SK-N-SH treated with all-trans-retinoic acid at 6 μM for 48 hours (cell line): ENCODE measurements around the gene REPS2.
"Not testable (repeated sequence)": the region's sequence is repeated elsewhere in the genome, so short reads cannot be mapped to it uniquely, and the experiment has no call there.

ENCODE experiments used
- ATAC-seq: fragments of 200-7000 bp; cut with Tn5 transposase; 3 replicates; pipeline ENCODE4 v1.9.1; 2020; ENCODE audit warnings: mild to moderate bottlenecking, moderate library complexity
- CREB5 ChIP-seq: fragments of 250-450 bp; sonication (Bioruptor Pico); IDR thresholded peaks from 2 replicates; pipeline ENCODE4 v1.5.1; 2020; ENCODE audit warnings: low read depth, mild to moderate bottlenecking, moderate library complexity
- CSDC2 ChIP-seq: fragments of 250-450 bp; sonication (Bioruptor Pico); IDR thresholded peaks from 2 replicates; pipeline ENCODE4 v1.5.0; 2020; ENCODE audit warnings: mild to moderate bottlenecking, moderate library complexity
- CSRNP3 ChIP-seq: fragments of 250-450 bp; sonication (Bioruptor Pico); IDR thresholded peaks from 2 replicates; pipeline ENCODE4 v1.5.1; 2021; ENCODE audit warnings: mild to moderate bottlenecking, moderate library complexity
- ESRRG ChIP-seq: fragments of 250-450 bp; sonication (Bioruptor Pico); IDR thresholded peaks from 2 replicates; pipeline ENCODE4 v1.6.1; 2021; ENCODE audit warnings: mild to moderate bottlenecking
- GLIS3 ChIP-seq: fragments of 250-450 bp; sonication (Bioruptor Pico); IDR thresholded peaks from 2 replicates; pipeline ENCODE4 v1.5.0; 2020; ENCODE audit warnings: mild to moderate bottlenecking, moderate library complexity
- ISL1 ChIP-seq: fragments of 250-450 bp; sonication (Bioruptor Pico); IDR thresholded peaks from 2 replicates; pipeline ENCODE4 v2.1.2; 2022; ENCODE audit warnings: mild to moderate bottlenecking, moderate library complexity
- PATZ1 ChIP-seq: fragments of 250-450 bp; sonication (Bioruptor Pico); IDR thresholded peaks from 2 replicates; pipeline ENCODE4 v1.8.0; 2020; ENCODE audit warnings: mild to moderate bottlenecking, moderate library complexity, borderline replicate concordance
- POU6F1 ChIP-seq: fragments of 250-450 bp; sonication (Bioruptor Pico); IDR thresholded peaks from 2 replicates; pipeline ENCODE4 v1.8.0; 2021; ENCODE audit warnings: low read depth, mild to moderate bottlenecking, moderate library complexity, borderline replicate concordance
- PPARA ChIP-seq: fragments of 250-450 bp; sonication (Bioruptor Pico); IDR thresholded peaks from 2 replicates; pipeline ENCODE4 v1.5.0; 2020; ENCODE audit warnings: mild to moderate bottlenecking, borderline replicate concordance
- RARB ChIP-seq: fragments of 250-450 bp; sonication (Bioruptor Pico); IDR thresholded peaks from 2 replicates; pipeline ENCODE4 v1.8.0; 2021; ENCODE audit warnings: mild to moderate bottlenecking, moderate library complexity
- SNAI2 ChIP-seq: fragments of 250-450 bp; sonication (Bioruptor Pico); IDR thresholded peaks from 2 replicates; pipeline ENCODE4 v1.5.0; 2020; ENCODE audit warnings: mild to moderate bottlenecking, moderate library complexity
- TCF4 ChIP-seq: fragments of 250-450 bp; sonication (Bioruptor Pico); IDR thresholded peaks from 2 replicates; pipeline ENCODE4 v1.8.0; 2021; ENCODE audit warnings: mild to moderate bottlenecking, moderate library complexity, borderline replicate concordance
- TSHZ2 ChIP-seq: fragments of 250-450 bp; sonication (Bioruptor Pico); IDR thresholded peaks from 2 replicates; pipeline ENCODE4 v1.5.0; 2020; ENCODE audit warnings: mild to moderate bottlenecking, moderate library complexity
- ZC3H10 ChIP-seq: fragments of 250-450 bp; sonication (Bioruptor Pico); IDR thresholded peaks from 2 replicates; pipeline ENCODE4 v1.5.1; 2021; ENCODE audit warnings: mild to moderate bottlenecking, moderate library complexity
- ZFP30 ChIP-seq: fragments of 450-650 bp; formaldehyde crosslinking; IDR thresholded peaks from 2 replicates; pipeline ENCODE4 v1.5.0; 2022; ENCODE audit warnings: mild to moderate bottlenecking, moderate library complexity
- ZNF565 ChIP-seq: fragments of 450-650 bp; formaldehyde crosslinking; conservative IDR thresholded peaks from 2 replicates; pipeline ENCODE4 v1.5.0; 2020; ENCODE audit warnings: low read depth, mild to moderate bottlenecking, moderate library complexity
- ZNF8 ChIP-seq: fragments of 450-650 bp; formaldehyde crosslinking; IDR thresholded peaks from 2 replicates; pipeline ENCODE4 v1.5.0; 2020; ENCODE audit warnings: mild to moderate bottlenecking, moderate library complexity

REPS2 gene

GRCh38 chrX:16953606-16954211 is 7.3 kb downstream of the REPS2 start:
- TF ChIP-seq RARB (CRISPR knock-in tag) (no peak), TSHZ2 (CRISPR knock-in tag) (no peak), ESRRG (CRISPR knock-in tag) (no peak), GLIS3 (CRISPR knock-in tag) (no peak), ZC3H10 (CRISPR knock-in tag) (no peak)
- TF ChIP-seq, all 23 proteins: peak for 0
- ATAC-seq = peak; percentile 11; the same call in 1 of the 3 replicates

GRCh38 chrX:16957751-16958150 is 11.3 kb downstream of the REPS2 start:
- no peak for TF ChIP-seq PPARA (CRISPR knock-in tag)
- TF ChIP-seq SNAI2 (CRISPR knock-in tag) = no peak
- no peak for TF ChIP-seq CREB5 (CRISPR knock-in tag)
- no peak for TF ChIP-seq CSRNP3 (CRISPR knock-in tag)
- TF ChIP-seq TCF4 (CRISPR knock-in tag) = no peak
- TF ChIP-seq CSDC2 (CRISPR knock-in tag) = no peak
- no peak for TF ChIP-seq ZNF565 (CRISPR knock-in tag)
- no peak for TF ChIP-seq POU6F1 (CRISPR knock-in tag)
- TF ChIP-seq PATZ1 = no peak
- TF ChIP-seq ISL1 (CRISPR knock-in tag) = no peak
- TF ChIP-seq, all 23 proteins: peak for 0
- ATAC-seq = no peak

- TF ChIP-seq POU6F1 (CRISPR knock-in tag) (no peak), GLIS3 (CRISPR knock-in tag) (no peak), ZNF8 (CRISPR knock-in tag) (no peak), ZFP30 (no peak)
- ATAC-seq = no peak
Measured at GRCh38 chrX:16958356-16958755, 11.9 kb downstream of the REPS2 start.

- not testable (repeated sequence) for ATAC-seq
Measured at GRCh38 chrX:16962661-16963060, 16.2 kb downstream of the REPS2 start.
